ENCODE results near the gene SYNDIG1. TPM values are rescaled to one million over a fixed set of nuclear protein-coding genes. Genes with fewer than 3 reads are reported as not detected.

The SYNDIG1 gene
- total and polyA plus RNA-seq, 9 of the 15 experiments (the other 6 are each of a cell fraction or from before 2014, with no cell fraction given) = not detected

DNA sequence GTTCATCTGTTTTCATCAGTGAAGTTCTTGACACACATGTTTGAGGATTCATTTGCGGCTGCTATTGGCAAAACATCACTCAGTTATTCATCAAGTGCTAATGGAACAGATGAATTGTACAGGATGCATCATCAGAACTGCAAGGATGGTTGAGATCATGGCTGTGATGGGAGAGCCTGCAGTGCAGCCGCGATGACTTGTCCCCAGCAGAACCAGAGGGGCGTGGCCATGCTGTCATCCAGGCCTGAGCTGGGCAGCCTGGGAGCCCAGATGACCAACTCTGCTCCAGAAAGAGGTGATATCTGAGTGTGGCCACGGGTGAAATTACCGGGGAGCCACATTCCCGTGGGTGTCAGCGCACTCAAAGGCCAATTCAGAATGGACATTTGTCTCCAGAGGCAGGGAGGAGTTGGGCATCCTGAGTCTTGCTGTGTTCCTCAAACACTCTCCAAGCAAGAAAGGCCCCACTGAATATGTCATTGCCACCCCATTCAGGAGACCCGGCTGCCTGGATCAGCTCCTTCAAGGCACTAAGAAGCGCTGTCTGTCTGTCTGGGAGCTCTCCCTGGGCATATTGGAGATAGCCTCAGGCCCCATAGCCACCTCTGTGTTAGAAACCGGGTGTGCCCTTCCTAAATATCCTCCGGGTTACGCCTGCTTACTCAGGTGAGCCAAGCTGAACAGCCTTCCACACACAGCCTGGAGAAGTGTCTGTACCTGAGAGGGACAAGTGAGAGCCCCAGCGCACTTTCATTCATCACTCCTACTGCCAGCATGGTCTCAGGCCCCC, 66.7 kb downstream of the SYNDIG1 start (continued):
- TF ChIP-seq, protein P1, sequence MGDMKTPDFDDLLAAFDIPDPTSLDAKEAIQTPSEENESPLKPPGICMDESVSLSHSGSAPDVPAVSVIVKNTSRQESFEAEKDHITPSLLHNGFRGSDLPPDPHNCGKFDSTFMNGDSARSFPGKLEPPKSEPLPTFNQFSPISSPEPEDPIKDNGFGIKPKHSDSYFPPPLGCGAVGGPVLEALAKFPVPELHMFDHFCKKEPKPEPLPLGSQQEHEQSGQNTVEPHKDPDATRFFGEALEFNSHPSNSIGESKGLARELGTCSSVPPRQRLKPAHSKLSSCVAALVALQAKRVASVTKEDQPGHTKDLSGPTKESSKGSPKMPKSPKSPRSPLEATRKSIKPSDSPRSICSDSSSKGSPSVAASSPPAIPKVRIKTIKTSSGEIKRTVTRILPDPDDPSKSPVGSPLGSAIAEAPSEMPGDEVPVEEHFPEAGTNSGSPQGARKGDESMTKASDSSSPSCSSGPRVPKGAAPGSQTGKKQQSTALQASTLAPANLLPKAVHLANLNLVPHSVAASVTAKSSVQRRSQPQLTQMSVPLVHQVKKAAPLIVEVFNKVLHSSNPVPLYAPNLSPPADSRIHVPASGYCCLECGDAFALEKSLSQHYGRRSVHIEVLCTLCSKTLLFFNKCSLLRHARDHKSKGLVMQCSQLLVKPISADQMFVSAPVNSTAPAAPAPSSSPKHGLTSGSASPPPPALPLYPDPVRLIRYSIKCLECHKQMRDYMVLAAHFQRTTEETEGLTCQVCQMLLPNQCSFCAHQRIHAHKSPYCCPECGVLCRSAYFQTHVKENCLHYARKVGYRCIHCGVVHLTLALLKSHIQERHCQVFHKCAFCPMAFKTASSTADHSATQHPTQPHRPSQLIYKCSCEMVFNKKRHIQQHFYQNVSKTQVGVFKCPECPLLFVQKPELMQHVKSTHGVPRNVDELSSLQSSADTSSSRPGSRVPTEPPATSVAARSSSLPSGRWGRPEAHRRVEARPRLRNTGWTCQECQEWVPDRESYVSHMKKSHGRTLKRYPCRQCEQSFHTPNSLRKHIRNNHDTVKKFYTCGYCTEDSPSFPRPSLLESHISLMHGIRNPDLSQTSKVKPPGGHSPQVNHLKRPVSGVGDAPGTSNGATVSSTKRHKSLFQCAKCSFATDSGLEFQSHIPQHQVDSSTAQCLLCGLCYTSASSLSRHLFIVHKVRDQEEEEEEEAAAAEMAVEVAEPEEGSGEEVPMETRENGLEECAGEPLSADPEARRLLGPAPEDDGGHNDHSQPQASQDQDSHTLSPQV (IDR thresholded peaks at IDR 0.05) = no peak
- TF ChIP-seq SUPT5H (IDR thresholded peaks at IDR 0.05) = no peak
- TF ChIP-seq ZNF3 (CRISPR knock-in tag; IDR thresholded peaks at IDR 0.05) = no peak
- TF ChIP-seq ZNF41 (CRISPR knock-in tag; conservative IDR thresholded peaks at IDR 0.05) = no peak
- TF ChIP-seq ZBTB1 (CRISPR knock-in tag; IDR thresholded peaks at IDR 0.05; ENCODE audit: borderline replicate concordance, low read depth) = no peak
- TF ChIP-seq PYGO2 (tag; IDR thresholded peaks at IDR 0.05) = no peak
- no peak for TF ChIP-seq ZNF282 (CRISPR knock-in tag; IDR thresholded peaks at IDR 0.05)
- no peak for TF ChIP-seq SAFB2 (IDR thresholded peaks at IDR 0.05; ENCODE audit: borderline replicate concordance, low read depth, low read length, severe bottlenecking)
- no peak for TF ChIP-seq TBL1XR1 (IDR thresholded peaks at IDR 0.05; ENCODE audit: low read length in 2 of 2)
